HepG2 (cell line): ENCODE results near the gene MC1R. TPM values are rescaled to one million over a fixed set of nuclear protein-coding genes. Genes with fewer than 3 reads are reported as not detected.
A peak's percentile ranks its signal among the peaks of the same experiment; 100 is the strongest.

Experiments used
- ATAC-seq: fragments of 200-7000 bp; cut with Tn5 transposase; 3 replicates; pipeline ENCODE4 v1.9.1; 2020; ENCODE audit warnings: mild to moderate bottlenecking, moderate library complexity
- BruUV-seq: library from RNA; stranded (reverse); fragments of 400-500 nt; replicated peaks from 2 replicates; lab custom pipeline; 2021; lab: Mats Ljungman, UMichigan
- CTCF ChIA-PET: fragments of 300-600 bp; formaldehyde crosslinking; extraction: SDS; loops from one replicate; lab custom pipeline; 2021; ENCODE audit warnings: low total read pairs, inconsistent platforms, low intra/inter-chr PET ratio; lab: Yijun Ruan, JAX
- POLR2A ChIA-PET: fragments of 350-600 bp; sonication (Branson Sonifier 250); formaldehyde crosslinking; loops from one replicate; lab custom pipeline; 2020; ENCODE audit warnings: antibody characterized with exemption, inconsistent platforms; lab: Yijun Ruan, JAX
- DNase-seq: peaks from one replicate; pipeline ENCODE4 v3.0.0-alpha.2; 2015; ENCODE audit warnings: low spot score
- FAIRE-seq: peaks from 3 replicates; lab custom pipeline; 2011; peaks lifted over from hg19 to GRCh38; lab: Jason Lieb, UNC
- H2AFZ ChIP-seq: one replicate; pipeline ENCODE4 v1.6.1; 2011; ENCODE audit warnings: low read length, inconsistent platforms
- H3K27ac ChIP-seq: fragments of 300-600 bp; 3 replicates; pipeline ENCODE4 v1.8.0; 2011; ENCODE audit warnings: mixed run types, mild to moderate bottlenecking, mixed read lengths, low read length, inconsistent platforms; ENCODE audit not compliant: insufficient read depth; ENCODE audit errors: extremely low read length
- H3K27me3 ChIP-seq, 2 experiments: fragments of 200-600 bp in 1 of 2; 2 replicates in 1 of 2; 3 replicates in 1 of 2; pipeline versions ENCODE4 v1.6.0 to v1.8.0; 2011; ENCODE audit warnings: low read length in 2 of 2, mild to moderate bottlenecking in 2 of 2, moderate library complexity in 2 of 2, inconsistent platforms in 1 of 2; ENCODE audit not compliant: insufficient read depth in 2 of 2, control insufficient read depth in 1 of 2
- H3K36me3 ChIP-seq, 2 experiments: fragments of 200-600 bp in 1 of 2; replicated peaks in 1 of 2; 2 replicates in 1 of 2; 3 replicates in 1 of 2; pipeline versions ENCODE4 v1.5.1 to v1.8.0; 2011; ENCODE audit warnings: low read length in 2 of 2, inconsistent platforms in 1 of 2; ENCODE audit not compliant: insufficient read depth in 2 of 2, control insufficient read depth in 1 of 2
- H3K4me1 ChIP-seq: 2 replicates; pipeline ENCODE4 v1.5.1; 2012; ENCODE audit warnings: low read length, inconsistent platforms; ENCODE audit not compliant: insufficient read depth
- H3K4me2 ChIP-seq: 2 replicates; pipeline ENCODE4 v1.6.0; 2011; ENCODE audit warnings: low read depth, low read length, inconsistent platforms
- H3K4me3 ChIP-seq, 3 experiments: fragments of 200-600 bp in 1 of 3; sonication (generic), shearing (Covaris generic) in 1 of 3; replicated peaks in 1 of 3; 2 replicates each; pipeline ENCODE4 v1.5.1; 2011 to 2016; ENCODE audit warnings: low read length in 3 of 3, inconsistent platforms in 2 of 3, low read depth in 2 of 3, mild to moderate bottlenecking in 2 of 3, control low read depth in 1 of 3, mixed read lengths in 1 of 3; ENCODE audit not compliant: insufficient read depth in 1 of 3
- H3K79me2 ChIP-seq: one replicate; pipeline ENCODE4 v1.6.1; 2011; ENCODE audit warnings: low read length, inconsistent platforms; ENCODE audit not compliant: insufficient read depth
- H3K9ac ChIP-seq: 2 replicates; pipeline ENCODE4 v1.6.0; 2011; ENCODE audit warnings: mild to moderate bottlenecking, low read depth, low read length, inconsistent platforms; ENCODE audit not compliant: insufficient read depth
- H3K9me3 ChIP-seq: 2 replicates; pipeline ENCODE4 v1.5.1; 2012; ENCODE audit warnings: mild to moderate bottlenecking, low read length
- H4K20me1 ChIP-seq: 2 replicates; pipeline ENCODE4 v1.6.0; 2011; ENCODE audit warnings: inconsistent platforms, mild to moderate bottlenecking, low read length, moderate library complexity; ENCODE audit not compliant: insufficient read depth
- CCDC6 ChIP-seq: sonication (generic); formaldehyde crosslinking; IDR thresholded peaks from 2 replicates; pipeline ENCODE4 v1.8.1; 2022; ENCODE audit warnings: mild to moderate bottlenecking, missing genetic modification reagents, moderate library complexity
- DR1 ChIP-seq: sonication (generic); formaldehyde crosslinking; IDR thresholded peaks from 2 replicates; pipeline ENCODE4 v1.8.0; 2021; ENCODE audit warnings: mild to moderate bottlenecking, missing genetic modification reagents, inconsistent platforms
- GATAD1 ChIP-seq: IDR thresholded peaks from 2 replicates; pipeline ENCODE4 v1.6.1; 2016; ENCODE audit warnings: missing genetic modification reagents, missing compliant biosample characterization
- MBD4 ChIP-seq: IDR thresholded peaks from 2 replicates; pipeline ENCODE4 v1.6.1; 2012; ENCODE audit warnings: low read length, inconsistent platforms, borderline replicate concordance
- MED13 ChIP-seq: sonication (generic); formaldehyde crosslinking; IDR thresholded peaks from 2 replicates; pipeline ENCODE4 v1.5.0; 2020; ENCODE audit warnings: missing genetic modification reagents
- SIN3A ChIP-seq: IDR thresholded peaks from 2 replicates; pipeline ENCODE4 v1.6.1; 2011; ENCODE audit warnings: low read depth, mild to moderate bottlenecking, control low read depth, low read length, borderline replicate concordance
- SMARCE1 ChIP-seq: fragments of 450-650 bp; IDR thresholded peaks from 2 replicates; pipeline ENCODE4 v1.6.1; 2017; ENCODE audit warnings: borderline replicate concordance
- XRCC5 ChIP-seq: fragments of 200-400 bp; formaldehyde crosslinking; optimal IDR thresholded peaks from 2 replicates; pipeline ENCODE3; 2017; ENCODE audit warnings: mild to moderate bottlenecking, low read length
- ZNF274 ChIP-seq: sonication (generic); formaldehyde crosslinking; IDR thresholded peaks from 2 replicates; pipeline ENCODE4 v1.5.1; 2020; ENCODE audit warnings: mild to moderate bottlenecking, missing genetic modification reagents
- ZNF331 ChIP-seq: sonication (generic); formaldehyde crosslinking; IDR thresholded peaks from 2 replicates; pipeline ENCODE4 v1.4.0; 2020; ENCODE audit warnings: missing genetic modification reagents
- ZNF563 ChIP-seq: sonication (generic); formaldehyde crosslinking; IDR thresholded peaks from 2 replicates; pipeline ENCODE4 v1.8.0; 2022; ENCODE audit warnings: mild to moderate bottlenecking, moderate library complexity, missing genetic modification reagents
- ZNF720 ChIP-seq: sonication (generic); formaldehyde crosslinking; IDR thresholded peaks from 2 replicates; pipeline ENCODE4 v1.4.0; 2020; ENCODE audit warnings: missing genetic modification reagents
- WGBS: methylation state at CpG from one replicate; pipeline ENCODE4 v1.1.6; 2017; ENCODE audit warnings: low lambda C conversion rate; 5-methylcytosine and 5-hydroxymethylcytosine counted together
- in situ Hi-C: cut with HindIII; loops from 2 replicates; pipeline ENCODE4 v1.10.0; 2017; ENCODE audit warnings: low pct_unique_long_range_greater_than_20kb; ENCODE audit not compliant: extremely low pct_ligation_motif_present
- intact Hi-C: fragments of 100-400 bp; cut with micrococcal nuclease; formaldehyde crosslinking; loops from one replicate; pipeline ENCODE4 v1.10.0; 2022; ENCODE audit not compliant: unreplicated experiment
- polyA plus RNA-seq, 8 experiments: library from polyadenylated mRNA; depleted of rRNA in 3 of 8; stranded (reverse) in 7 of 8; unstranded in 1 of 8; fragments of >200 nt; fragmentation: Illumina TruSeq in 4 of 8; extraction: Trizol in 4 of 8; gene quantifications; 2 replicates each; pipeline versions ENCODE4 v1.2.1 to v1.2.3, GENCODE V29; 2011 to 2016; ENCODE audit warnings: low read depth in 4 of 8, missing spikeins in 1 of 8, mixed read lengths in 1 of 8; ENCODE audit not compliant: insufficient read depth in 1 of 8
- total RNA-seq, 5 experiments: library from RNA; depleted of rRNA; stranded (reverse); fragments of >200 nt; fragmentation: Illumina TruSeq; extraction: Trizol; gene quantifications; 2 replicates each; pipeline ENCODE4 v1.2.3, GENCODE V29; 2016; ENCODE audit warnings: low read depth in 1 of 5
- TF ChIP-seq, protein P1 (sequence below): IDR thresholded peaks from 2 replicates; pipeline ENCODE4 v1.6.1; 2016; ENCODE audit warnings: control low read depth
- TF ChIP-seq, protein P2 (sequence below): sonication (generic); formaldehyde crosslinking; IDR thresholded peaks from 2 replicates; pipeline ENCODE4 v1.4.0; 2020; ENCODE audit warnings: missing genetic modification reagents
- TF ChIP-seq, protein P3 (sequence below): IDR thresholded peaks from 2 replicates; pipeline ENCODE4 v1.6.1; 2018; ENCODE audit warnings: missing genetic modification reagents
- TF ChIP-seq, protein P4 (sequence below): sonication (generic); formaldehyde crosslinking; IDR thresholded peaks from 2 replicates; pipeline ENCODE4 v1.4.0; 2020; ENCODE audit warnings: mild to moderate bottlenecking, missing genetic modification reagents
- TF ChIP-seq, protein P5 (sequence below): IDR thresholded peaks from 2 replicates; pipeline ENCODE4 v1.6.1; 2012; ENCODE audit warnings: inconsistent platforms

The MC1R gene
- total and polyA plus RNA-seq, 2 of the 13 experiments (the other 11 are each of a cell fraction or from before 2014, with no cell fraction given), result 9.1 to 14.8 TPM

DNA sequence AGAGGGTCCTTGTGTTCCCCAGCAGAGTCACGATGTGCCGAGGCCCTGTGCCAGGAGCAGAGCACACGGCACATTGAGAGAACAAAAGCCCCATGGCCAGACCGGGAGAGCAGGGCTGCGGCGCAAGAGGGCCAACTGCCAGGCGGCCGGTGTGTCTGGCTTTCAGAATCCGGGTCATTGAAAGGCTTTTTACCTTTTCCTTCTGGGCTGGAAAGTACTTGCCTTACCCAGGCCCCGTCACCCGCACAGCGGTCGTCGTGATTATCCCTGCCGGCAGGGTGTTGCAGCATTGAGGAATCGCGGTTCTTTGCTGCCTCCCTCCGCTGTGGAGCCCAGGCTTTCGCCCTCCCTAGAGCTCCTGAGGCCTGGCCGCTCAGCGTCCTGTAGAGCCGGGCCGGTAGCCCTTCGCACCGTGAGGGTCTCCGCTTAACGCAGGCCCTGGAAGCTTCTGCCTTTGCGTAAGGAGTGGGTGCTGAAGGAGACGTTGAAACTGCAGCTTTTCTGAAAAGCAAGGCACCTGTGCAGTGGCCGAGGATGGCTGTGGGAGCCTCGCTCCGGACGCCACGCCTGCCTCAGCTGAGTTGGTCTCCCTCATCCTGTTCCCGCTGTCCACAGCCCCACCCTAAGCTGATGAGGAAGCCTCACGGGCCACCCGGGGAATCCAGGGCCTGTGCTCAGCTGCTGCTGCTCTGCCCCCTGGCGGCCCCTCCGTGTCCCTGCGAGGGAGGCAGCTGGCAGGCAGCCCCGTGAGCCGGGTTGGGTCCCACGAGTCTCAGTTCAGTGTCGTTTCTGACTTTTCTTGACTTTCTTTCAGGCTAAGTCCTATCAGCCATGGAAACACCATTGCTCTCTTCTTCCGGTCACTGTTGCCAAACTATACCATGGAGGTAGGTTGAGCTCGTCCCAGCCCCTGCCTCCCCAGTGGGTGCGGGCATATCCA lies 8.6 kb upstream of the MC1R start (continued):
- peak; percentile 43; the same call in 1 of the 2 replicates for TF ChIP-seq GATAD1 (CRISPR knock-in tag)
- TF ChIP-seq CCDC6 (CRISPR knock-in tag), result no peak
- peak; percentile 95 for TF ChIP-seq XRCC5
- peak; percentile 39; the same call in 1 of the 2 replicates for TF ChIP-seq ZNF331

DNA sequence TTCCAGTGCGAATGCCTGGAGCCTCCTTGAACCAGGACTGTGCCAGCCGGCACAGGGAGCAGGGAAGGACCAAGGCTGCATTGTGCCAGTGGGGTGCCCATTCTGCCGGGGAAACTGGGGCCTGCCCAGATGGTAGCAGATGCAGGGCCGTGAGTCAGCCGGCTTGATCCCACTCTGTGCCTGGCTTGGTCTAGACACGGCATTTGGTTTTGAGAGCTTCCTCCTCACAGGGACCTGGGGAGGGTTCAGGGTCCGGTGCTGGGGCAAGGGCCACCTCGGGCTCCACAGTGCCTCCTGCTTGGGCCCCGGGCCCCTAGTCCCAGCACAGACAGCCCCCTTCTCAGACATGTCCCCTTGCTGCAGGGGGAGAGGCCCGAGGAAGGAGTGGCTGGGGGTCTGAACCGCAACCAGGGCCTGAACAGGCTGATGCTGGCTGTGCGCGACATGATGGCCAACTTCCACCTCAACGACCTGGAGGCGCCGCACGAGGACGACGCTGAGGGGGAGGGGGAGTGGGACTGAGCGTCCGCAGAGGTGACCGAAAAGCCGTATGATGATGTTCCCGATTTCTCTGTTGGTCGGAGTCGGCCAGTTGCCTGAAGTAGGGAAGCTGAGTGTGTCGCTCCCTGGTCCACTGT lies 7.8 kb upstream of the MC1R start:
- H3K4me3 ChIP-seq, result no peak overlapping the region
- FAIRE-seq (no peak), DNase-seq (no peak), ATAC-seq (no peak)
- peaks cover 16 to 21% of the 10 kb centered on the region in 2 experiments for H3K36me3 ChIP-seq
- no peaks in the 10 kb centered on the region for H3K79me2 ChIP-seq
- no peak overlapping the region for H3K9ac ChIP-seq
- H3K27me3 ChIP-seq, result no peaks in the 10 kb centered on the region
- no peak overlapping the region for H3K4me2 ChIP-seq
- H2AFZ ChIP-seq, result no peak overlapping the region
- no peak overlapping the region for H3K27ac ChIP-seq
- H3K4me1 ChIP-seq, result peaks cover 25% of the 10 kb centered on the region
- no peaks in the 10 kb centered on the region for H3K9me3 ChIP-seq
- no TSS peak for BruUV-seq
- CTCF ChIA-PET, result interaction anchor here (1.0 kb wide), 1 partner anchor 8 kb away, joined by 4 read pairs; the partner anchor contains the start of gene MC1R
- 97% methylated on average over 25 of the region's 27 CpGs for WGBS
- in situ Hi-C loops, result no loop called here
- intact Hi-C loops, result no loop called here
- H4K20me1 ChIP-seq, result no peaks in the 10 kb centered on the region; the same call in 1 of the 2 replicates
- POLR2A ChIA-PET, result interaction anchor here (1.0 to 8.1 kb wide), 5 partner anchors 8 to 63 kb away, joined by 3 to 78 read pairs (median 5); partner anchors contain the start of genes MC1R, TCF25 and TUBB3
- TF ChIP-seq SIN3A (no peak), ZNF274 (CRISPR knock-in tag) (peak; percentile 2; the same call in 1 of the 2 replicates), DR1 (CRISPR knock-in tag) (peak; percentile 52), ZNF563 (no peak), MED13 (CRISPR knock-in tag) (no peak), ZNF720 (CRISPR knock-in tag) (no peak), SMARCE1 (no peak), MBD4 (no peak)
- TF ChIP-seq, protein P1, sequence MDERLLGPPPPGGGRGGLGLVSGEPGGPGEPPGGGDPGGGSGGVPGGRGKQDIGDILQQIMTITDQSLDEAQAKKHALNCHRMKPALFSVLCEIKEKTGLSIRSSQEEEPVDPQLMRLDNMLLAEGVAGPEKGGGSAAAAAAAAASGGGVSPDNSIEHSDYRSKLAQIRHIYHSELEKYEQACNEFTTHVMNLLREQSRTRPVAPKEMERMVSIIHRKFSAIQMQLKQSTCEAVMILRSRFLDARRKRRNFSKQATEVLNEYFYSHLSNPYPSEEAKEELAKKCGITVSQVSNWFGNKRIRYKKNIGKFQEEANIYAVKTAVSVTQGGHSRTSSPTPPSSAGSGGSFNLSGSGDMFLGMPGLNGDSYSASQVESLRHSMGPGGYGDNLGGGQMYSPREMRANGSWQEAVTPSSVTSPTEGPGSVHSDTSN (CRISPR knock-in tag), result no peak
- TF ChIP-seq, protein P2, sequence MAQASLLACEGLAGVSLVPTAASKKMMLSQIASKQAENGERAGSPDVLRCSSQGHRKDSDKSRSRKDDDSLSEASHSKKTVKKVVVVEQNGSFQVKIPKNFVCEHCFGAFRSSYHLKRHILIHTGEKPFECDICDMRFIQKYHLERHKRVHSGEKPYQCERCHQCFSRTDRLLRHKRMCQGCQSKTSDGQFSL (CRISPR knock-in tag), result no peak
- TF ChIP-seq, protein P3, sequence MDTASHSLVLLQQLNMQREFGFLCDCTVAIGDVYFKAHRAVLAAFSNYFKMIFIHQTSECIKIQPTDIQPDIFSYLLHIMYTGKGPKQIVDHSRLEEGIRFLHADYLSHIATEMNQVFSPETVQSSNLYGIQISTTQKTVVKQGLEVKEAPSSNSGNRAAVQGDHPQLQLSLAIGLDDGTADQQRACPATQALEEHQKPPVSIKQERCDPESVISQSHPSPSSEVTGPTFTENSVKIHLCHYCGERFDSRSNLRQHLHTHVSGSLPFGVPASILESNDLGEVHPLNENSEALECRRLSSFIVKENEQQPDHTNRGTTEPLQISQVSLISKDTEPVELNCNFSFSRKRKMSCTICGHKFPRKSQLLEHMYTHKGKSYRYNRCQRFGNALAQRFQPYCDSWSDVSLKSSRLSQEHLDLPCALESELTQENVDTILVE (CRISPR knock-in tag), result no peak
- TF ChIP-seq, protein P4, sequence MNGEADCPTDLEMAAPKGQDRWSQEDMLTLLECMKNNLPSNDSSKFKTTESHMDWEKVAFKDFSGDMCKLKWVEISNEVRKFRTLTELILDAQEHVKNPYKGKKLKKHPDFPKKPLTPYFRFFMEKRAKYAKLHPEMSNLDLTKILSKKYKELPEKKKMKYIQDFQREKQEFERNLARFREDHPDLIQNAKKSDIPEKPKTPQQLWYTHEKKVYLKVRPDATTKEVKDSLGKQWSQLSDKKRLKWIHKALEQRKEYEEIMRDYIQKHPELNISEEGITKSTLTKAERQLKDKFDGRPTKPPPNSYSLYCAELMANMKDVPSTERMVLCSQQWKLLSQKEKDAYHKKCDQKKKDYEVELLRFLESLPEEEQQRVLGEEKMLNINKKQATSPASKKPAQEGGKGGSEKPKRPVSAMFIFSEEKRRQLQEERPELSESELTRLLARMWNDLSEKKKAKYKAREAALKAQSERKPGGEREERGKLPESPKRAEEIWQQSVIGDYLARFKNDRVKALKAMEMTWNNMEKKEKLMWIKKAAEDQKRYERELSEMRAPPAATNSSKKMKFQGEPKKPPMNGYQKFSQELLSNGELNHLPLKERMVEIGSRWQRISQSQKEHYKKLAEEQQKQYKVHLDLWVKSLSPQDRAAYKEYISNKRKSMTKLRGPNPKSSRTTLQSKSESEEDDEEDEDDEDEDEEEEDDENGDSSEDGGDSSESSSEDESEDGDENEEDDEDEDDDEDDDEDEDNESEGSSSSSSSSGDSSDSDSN, result no peak
- TF ChIP-seq, protein P5, sequence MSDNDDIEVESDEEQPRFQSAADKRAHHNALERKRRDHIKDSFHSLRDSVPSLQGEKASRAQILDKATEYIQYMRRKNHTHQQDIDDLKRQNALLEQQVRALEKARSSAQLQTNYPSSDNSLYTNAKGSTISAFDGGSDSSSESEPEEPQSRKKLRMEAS, result no peak
